Transverse colon (tissue), 4 donors: ENCODE results near the gene C10orf95. TPM values are rescaled to one million over a fixed set of nuclear protein-coding genes. Genes with fewer than 3 reads are reported as not detected.
A peak's percentile ranks its signal among the peaks of the same experiment; 100 is the strongest.

Experiments
- DNase-seq: peaks from one replicate; pipeline ENCODE4 v3.0.0-alpha.2; 2019
- H3K27ac ChIP-seq, 4 donors: fragments of 200-600 bp; sonication (generic); 2 replicates each; pipeline ENCODE4 v1.5.1; 2016 to 2018; ENCODE audit warnings: inconsistent platforms in 4 of 4
- H3K27me3 ChIP-seq: fragments of 200-600 bp; sonication (generic); 2 replicates; pipeline ENCODE4 v1.5.1; 2017; ENCODE audit warnings: inconsistent platforms
- H3K36me3 ChIP-seq, 4 donors: fragments of 200-600 bp; sonication (generic); 2 replicates each; pipeline ENCODE4 v1.5.1; 2017 to 2019; ENCODE audit warnings: inconsistent platforms in 4 of 4
- H3K4me1 ChIP-seq, 4 donors: fragments of 200-600 bp; sonication (generic); 2 replicates each; pipeline ENCODE4 v1.5.1; 2017 to 2020; ENCODE audit warnings: inconsistent platforms in 4 of 4
- H3K4me3 ChIP-seq, 4 donors: fragments of 200-600 bp; sonication (generic); 1 replicate in 1 of 4; 2 replicates in 3 of 4; pipeline versions ENCODE4 v1.5.1 to v1.6.1; 2017 to 2019; ENCODE audit warnings: inconsistent platforms in 4 of 4
- H3K9me3 ChIP-seq, 2 donors: fragments of 200-600 bp; sonication (generic); 2 replicates each; pipeline ENCODE4 v1.5.1; 2017 to 2019; ENCODE audit warnings: inconsistent platforms in 2 of 2
- CTCF ChIP-seq, 5 experiments: fragments of 200-600 bp in 3 of 5; fragments of 450-650 bp in 2 of 5; sonication (generic) in 3 of 5; IDR thresholded peaks; 1 replicate in 2 of 5; 2 replicates in 3 of 5; pipeline ENCODE4 v1.5.1; 2016 to 2017; ENCODE audit warnings: antibody characterized with exemption in 5 of 5, inconsistent platforms in 3 of 5, mild to moderate bottlenecking in 2 of 5, moderate library complexity in 1 of 5
- EP300 ChIP-seq: sonication (generic); formaldehyde crosslinking; IDR thresholded peaks from one replicate; pipeline ENCODE4 v1.6.1; 2017; ENCODE audit warnings: antibody characterized with exemption, low read depth
- POLR2A ChIP-seq: fragments of 450-650 bp; IDR thresholded peaks from one replicate; pipeline ENCODE4 v1.6.1; 2016; ENCODE audit warnings: antibody characterized with exemption, mild to moderate bottlenecking, moderate library complexity
- POLR2AphosphoS5 ChIP-seq, 3 donors: sonication (generic); formaldehyde crosslinking; IDR thresholded peaks; one replicate each; pipeline ENCODE4 v1.6.1; 2016; ENCODE audit warnings: antibody characterized with exemption in 3 of 3
- WGBS, 2 donors: methylation state at CpG; one replicate each; pipeline ENCODE4 v1.1.5; 2018; ENCODE audit warnings: low coverage in 1 of 2; 5-methylcytosine and 5-hydroxymethylcytosine counted together
- in situ Hi-C, 4 donors: fragments of 200-750 bp; cut with MboI; loops; one replicate each; pipeline versions ENCODE4 v1.15.0 to v1.15.1; 2017; ENCODE audit warnings: low sequenced_read_pairs in 3 of 4, low pct_ligation_motif_present in 1 of 4, low pct_unique_long_range_greater_than_20kb in 1 of 4
- intact Hi-C: fragments of 100-400 bp; cut with DNase I; formaldehyde crosslinking; loops from one replicate; pipeline ENCODE4 v1.15.1; 2023; ENCODE audit warnings: low total_unique reads
- total RNA-seq, 4 donors: library from RNA; depleted of rRNA; stranded (reverse); fragments of >200 nt; gene quantifications; one replicate each; pipeline ENCODE4 v1.1.0, GENCODE V29; 2016

Gene C10orf95
- total RNA-seq, 4 donors from 2014 or later, result 0.48 to 34.4 (median 1.1) TPM

GRCh38 chr10:102461187-102462054 is 10.1 kb upstream of the C10orf95 start:
- 4% methylated on average over 52 of the region's 54 CpGs; no CpG with 5 or more reads in 1 of the 2 donors for WGBS, 2 donors
- TF ChIP-seq CTCF (IDR thresholded peaks at IDR 0.05) (no peak), EP300 (no peak), POLR2A (peak; percentile 46), POLR2AphosphoS5 (IDR thresholded peaks at IDR 0.05) (peak in 2 of 3 donors; percentile 54 to 60)

GRCh38 chr10:102460836-102461186 is 9.5 kb upstream of the C10orf95 start:
- no peak for DNase-seq
- no peaks in the 10 kb centered on the region for H3K36me3 ChIP-seq
- in situ Hi-C loops (no loop called here), intact Hi-C loops (no loop called here)
- TF ChIP-seq POLR2A (no peak), CTCF (IDR thresholded peaks at IDR 0.05) (no peak), POLR2AphosphoS5 (IDR thresholded peaks at IDR 0.05) (no peak), EP300 (no peak)
- H3K9me3 ChIP-seq, result no peaks in the 10 kb centered on the region
- peak overlapping the region; percentile 23 to 47 (median 37) for H3K27ac ChIP-seq
- H3K4me3 ChIP-seq, result peak overlapping the region; percentile 26 to 66 (median 56)
- 12 to 13% methylated on average over 3 to 8 of the region's 8 CpGs for WGBS, 2 donors
- no peaks in the 10 kb centered on the region for H3K27me3 ChIP-seq
- H3K4me1 ChIP-seq, result peaks cover 11 to 30% (median 21%) of the 10 kb centered on the region in 4 donors

More at GRCh38 chr10:102461187-102462054, 10.1 kb upstream of the C10orf95 start:
- Histone ChIP-seq H3K27ac (peak overlapping the region; percentile 23 to 47 (median 37)), H3K9me3 (no peaks in the 10 kb centered on the region), H3K4me1 (peaks cover 11 to 30% (median 21%) of the 10 kb centered on the region in 4 donors), H3K36me3 (no peaks in the 10 kb centered on the region), H3K4me3 (peak overlapping the region; percentile 26 to 66 (median 56)), H3K27me3 (no peaks in the 10 kb centered on the region)
- intact Hi-C loops, result no loop called here
- peak; percentile 97 for DNase-seq
- in situ Hi-C loops, result no loop called here

DNA sequence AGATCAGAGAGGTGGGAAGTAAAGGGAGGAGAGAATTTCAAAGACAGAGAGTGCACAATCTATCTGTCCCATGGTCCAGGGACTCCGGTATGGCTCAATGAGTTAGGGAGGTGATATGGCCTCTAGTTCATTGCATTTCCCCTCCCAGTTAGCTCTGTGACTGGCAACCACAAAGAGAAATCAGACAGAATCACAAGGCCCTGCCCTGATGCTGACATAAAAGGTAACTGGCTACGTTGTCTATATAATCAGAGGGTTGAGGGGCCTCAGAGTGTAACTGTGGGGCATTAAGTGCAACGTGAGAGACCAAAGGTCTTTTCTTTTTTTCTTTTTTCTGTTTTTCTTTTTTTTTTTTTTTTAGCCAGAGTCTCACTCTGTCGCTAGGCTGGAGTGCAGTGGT is 7.3 kb upstream of the C10orf95 start:
- no peak for DNase-seq
- 74 to 79% methylated on average over 4 of the region's 4 CpGs for WGBS, 2 donors
- Histone ChIP-seq H3K27ac (no peak overlapping the region), H3K4me1 (peaks cover 11 to 28% (median 21%) of the 10 kb centered on the region in 4 donors), H3K4me3 (no peak overlapping the region), H3K9me3 (no peaks in the 10 kb centered on the region), H3K27me3 (no peaks in the 10 kb centered on the region), H3K36me3 (no peaks in the 10 kb centered on the region)
- in situ Hi-C loops, result no loop called here
- intact Hi-C loops, result no loop called here
- no peak for TF ChIP-seq POLR2A
- TF ChIP-seq EP300, result no peak
- TF ChIP-seq CTCF (IDR thresholded peaks at IDR 0.05), result no peak
- no peak for TF ChIP-seq POLR2AphosphoS5 (IDR thresholded peaks at IDR 0.05)

GRCh38 chr10:102457591-102458150 is 6.3 kb upstream of the C10orf95 start:
- Histone ChIP-seq H3K36me3 (no peaks in the 10 kb centered on the region), H3K4me3 (no peak overlapping the region), H3K9me3 (no peaks in the 10 kb centered on the region), H3K27me3 (no peaks in the 10 kb centered on the region), H3K4me1 (peaks cover 11 to 22% (median 15%) of the 10 kb centered on the region in 4 donors), H3K27ac (no peak overlapping the region)
- no peak for DNase-seq
- in situ Hi-C loops (no loop called here), intact Hi-C loops (no loop called here)
- TF ChIP-seq EP300 (no peak), CTCF (IDR thresholded peaks at IDR 0.05) (no peak), POLR2AphosphoS5 (IDR thresholded peaks at IDR 0.05) (no peak), POLR2A (no peak)
- 84 to 85% methylated on average over 7 to 9 of the region's 9 CpGs for WGBS, 2 donors
